HCT116 (cell line): Measurements from ENCODE around the gene FLVCR2. TPM values are rescaled to one million over a fixed set of nuclear protein-coding genes. Genes with fewer than 3 reads are reported as not detected.

Experiments used
- ATAC-seq: fragments of 200-7000 bp; cut with Tn5 transposase; 2 replicates; pipeline ENCODE4 v1.9.1; 2020; ENCODE audit warnings: mild to moderate bottlenecking, moderate library complexity
- BruUV-seq: library from RNA; stranded (reverse); fragments of 400-500 nt; replicated peaks from 2 replicates; lab custom pipeline; 2021; lab: Mats Ljungman, UMichigan
- CTCF ChIA-PET: fragments of 300-600 bp; sonication (Branson Sonifier 250); formaldehyde crosslinking; loops from one replicate; lab custom pipeline; 2021; ENCODE audit warnings: antibody characterized with exemption; lab: Charles Lee
- POLR2A ChIA-PET: fragments of 300-600, 350-600 bp; sonication (Branson Sonifier 250); formaldehyde crosslinking; loops from one replicate; lab custom pipeline; 2021; ENCODE audit warnings: antibody characterized with exemption; lab: Charles Lee
- RAD21 ChIA-PET, 2 experiments: fragments of 300-600 bp; sonication (Branson Sonifier 250); formaldehyde crosslinking; loops; one replicate each; lab custom pipeline; 2023; ENCODE audit warnings: low total read pairs in 2 of 2; ENCODE audit not compliant: uncharacterized antibody in 2 of 2, unreplicated experiment in 2 of 2, low non-redundant PET in 1 of 2; lab: Charles Lee
- DNase-seq: peaks from one replicate; pipeline ENCODE4 v3.0.0-alpha.2; 2010; ENCODE audit warnings: low read depth, low spot score
- H2AFZ ChIP-seq: fragments of 200-600 bp; shearing (Covaris generic), sonication (generic); 2 replicates; pipeline ENCODE4 v1.6.1; 2017; ENCODE audit warnings: low read depth, mixed run types, mixed read lengths, antibody characterized with exemption, low read length; ENCODE audit not compliant: poor library complexity, severe bottlenecking
- H3K27ac ChIP-seq: 2 replicates; pipeline ENCODE4 v1.5.1; 2012; ENCODE audit warnings: low read depth, low read length
- H3K27me3 ChIP-seq: fragments of 200-600 bp; sonication (generic); 2 replicates; pipeline ENCODE4 v1.6.1; 2016; ENCODE audit warnings: mixed run types, low read length, mixed read lengths; ENCODE audit not compliant: insufficient read depth
- H3K36me3 ChIP-seq, 2 experiments: fragments of 200-500 bp in 1 of 2; fragments of 200-600 bp in 1 of 2; sonication (Bioruptor generic) in 1 of 2; sonication (generic) in 1 of 2; 2 replicates each; pipeline versions ENCODE4 v1.5.1 to v1.6.1; 2014 to 2016; ENCODE audit warnings: low read length in 2 of 2, inconsistent platforms in 1 of 2, mixed read lengths in 1 of 2, mixed run types in 1 of 2; ENCODE audit not compliant: insufficient read depth in 2 of 2, control insufficient read depth in 1 of 2
- H3K4me1 ChIP-seq, 2 experiments: fragments of 200-600 bp in 1 of 2; sonication (generic) in 1 of 2; 2 replicates each; pipeline versions ENCODE4 v1.5.1 to v1.6.1; 2012 to 2017; ENCODE audit warnings: low read length in 2 of 2, inconsistent platforms in 1 of 2, mild to moderate bottlenecking in 1 of 2, mixed read lengths in 1 of 2, mixed run types in 1 of 2, moderate library complexity in 1 of 2; ENCODE audit not compliant: insufficient read depth in 2 of 2, control insufficient read depth in 1 of 2
- H3K4me2 ChIP-seq: fragments of 200-600 bp; sonication (generic); 2 replicates; pipeline ENCODE4 v1.6.1; 2017; ENCODE audit warnings: mixed run types, low read length, mixed read lengths
- H3K4me3 ChIP-seq, 2 experiments: fragments of 200-600 bp in 1 of 2; sonication (generic) in 1 of 2; replicated peaks in 1 of 2; 2 replicates each; pipeline ENCODE4 v1.5.1; 2011 to 2016; ENCODE audit warnings: low read length in 2 of 2, control low read depth in 1 of 2, low read depth in 1 of 2, mild to moderate bottlenecking in 1 of 2, mixed read lengths in 1 of 2, mixed run types in 1 of 2
- H3K79me2 ChIP-seq: fragments of 200-600 bp; sonication (generic); 2 replicates; pipeline ENCODE4 v1.6.1; 2017; ENCODE audit warnings: mild to moderate bottlenecking, mixed run types, low read length, moderate library complexity, mixed read lengths; ENCODE audit not compliant: insufficient read depth
- H3K9ac ChIP-seq: fragments of 200-600 bp; sonication (generic); 2 replicates; pipeline ENCODE4 v1.6.1; 2016; ENCODE audit warnings: low read length, mixed read lengths
- H3K9me2 ChIP-seq: fragments of 200-600 bp; sonication (generic), shearing (Covaris generic); 2 replicates; pipeline ENCODE4 v1.6.1; 2017; ENCODE audit warnings: mixed run types, mild to moderate bottlenecking, moderate library complexity; ENCODE audit not compliant: insufficient read depth
- H3K9me3 ChIP-seq, 2 experiments: fragments of 200-500 bp in 1 of 2; fragments of 200-600 bp in 1 of 2; sonication (Bioruptor generic) in 1 of 2; sonication (generic) in 1 of 2; 2 replicates each; pipeline ENCODE4 v1.6.1; 2014 to 2017; ENCODE audit warnings: low read length in 2 of 2, mixed read lengths in 2 of 2, inconsistent platforms in 1 of 2, low read depth in 1 of 2, mild to moderate bottlenecking in 1 of 2, mixed run types in 1 of 2, moderate library complexity in 1 of 2; ENCODE audit not compliant: control insufficient read depth in 1 of 2, insufficient read depth in 1 of 2
- H4K20me1 ChIP-seq: fragments of 200-600 bp; sonication (generic), shearing (Covaris generic); 2 replicates; pipeline ENCODE4 v1.6.1; 2017; ENCODE audit warnings: mixed run types, mild to moderate bottlenecking, moderate library complexity; ENCODE audit not compliant: insufficient read depth
- ATF3 ChIP-seq: IDR thresholded peaks from 2 replicates; pipeline ENCODE4 v1.6.1; 2012
- CBX3 ChIP-seq: IDR thresholded peaks from 2 replicates; pipeline ENCODE4 v1.6.1; 2012; ENCODE audit warnings: low read depth
- EGR1 ChIP-seq: IDR thresholded peaks from 2 replicates; pipeline ENCODE4 v1.6.1; 2012; ENCODE audit warnings: low read depth
- ELF1 ChIP-seq: IDR thresholded peaks from 2 replicates; pipeline ENCODE4 v1.6.1; 2012; ENCODE audit warnings: low read depth, borderline replicate concordance
- EZH2 ChIP-seq: fragments of 200-600 bp; sonication (generic); IDR thresholded peaks from 2 replicates; pipeline ENCODE4 v1.6.1; 2017; ENCODE audit warnings: antibody characterized with exemption, mixed run types
- EZH2phosphoT487 ChIP-seq: fragments of 200-600 bp; IDR thresholded peaks from 2 replicates; pipeline ENCODE4 v1.6.1; 2018; ENCODE audit warnings: antibody characterized with exemption, borderline replicate concordance
- FOSL1 ChIP-seq: IDR thresholded peaks from 2 replicates; pipeline ENCODE4 v1.6.1; 2012; ENCODE audit warnings: low read depth
- JUND ChIP-seq: IDR thresholded peaks from 2 replicates; pipeline ENCODE4 v1.6.1; 2012
- MAX ChIP-seq: IDR thresholded peaks from 2 replicates; pipeline ENCODE4 v1.6.1; 2012
- POLR2A ChIP-seq: IDR thresholded peaks from 2 replicates; pipeline ENCODE4 v1.7.0; 2011; ENCODE audit warnings: borderline replicate concordance; ENCODE audit not compliant: insufficient read depth, insufficient read length; ENCODE audit errors: extremely low read depth
- POLR2AphosphoS5 ChIP-seq: IDR thresholded peaks from 2 replicates; pipeline ENCODE4 v1.6.1; 2011; ENCODE audit warnings: mild to moderate bottlenecking, low read depth, low read length, moderate library complexity
- REST ChIP-seq: IDR thresholded peaks from 2 replicates; pipeline ENCODE4 v1.6.1; 2012; ENCODE audit warnings: low read depth
- SIN3A ChIP-seq: IDR thresholded peaks from 2 replicates; pipeline ENCODE4 v1.6.1; 2012; ENCODE audit warnings: low read depth
- SP1 ChIP-seq: IDR thresholded peaks from 2 replicates; pipeline ENCODE4 v1.6.1; 2012; ENCODE audit warnings: low read depth
- TCF7L2 ChIP-seq: IDR thresholded peaks from 2 replicates; pipeline ENCODE4 v1.7.0; 2011; ENCODE audit warnings: borderline replicate concordance, inconsistent platforms; ENCODE audit not compliant: insufficient read depth, insufficient read length; ENCODE audit errors: extremely low read depth
- ZBTB33 ChIP-seq: IDR thresholded peaks from 2 replicates; pipeline ENCODE4 v1.6.1; 2011; ENCODE audit warnings: mild to moderate bottlenecking, low read length, moderate library complexity; ENCODE audit not compliant: insufficient replicate concordance; ENCODE audit errors: extremely low read depth
- ZFX ChIP-seq: fragments of 450-650 bp; IDR thresholded peaks from 2 replicates; pipeline ENCODE4 v1.6.1; 2017
- intact Hi-C: fragments of 100-400 bp; cut with micrococcal nuclease; formaldehyde crosslinking; loops from 2 replicates; pipeline ENCODE4 v1.10.0; 2022
- total RNA-seq: library from RNA; stranded (reverse); gene quantifications from one replicate; pipeline ENCODE4 v1.2.1, GENCODE V29; 2021; ENCODE audit not compliant: unreplicated experiment

Gene FLVCR2
- total RNA-seq, 1 experiment from 2014 or later, result 0.84 TPM

GRCh38 chr14:75645056-75645455 is 66.6 kb downstream of the FLVCR2 start:
- POLR2A ChIA-PET, result no interaction called here
- TF ChIP-seq EZH2phosphoT487 (no peak), ZFX (no peak), EGR1 (no peak), REST (no peak)

GRCh38 chr14:75646762-75647161 is 68.3 kb downstream of the FLVCR2 start:
- no peaks in the 10 kb centered on the region for H3K9me2 ChIP-seq
- POLR2A ChIA-PET, result interaction anchor here (1.0 kb wide), 1 partner anchor 14 kb away, joined by 3 read pairs; the partner anchor contains the start of genes ERG28 and TTLL5
- intact Hi-C loops, result no loop called here
- no peak for TF ChIP-seq ZBTB33
- TF ChIP-seq MAX, result no peak
- TF ChIP-seq FOSL1, result no peak
- TF ChIP-seq POLR2AphosphoS5, result no peak
- TF ChIP-seq TCF7L2, result no peak
- no peak for TF ChIP-seq CBX3
- no peak for TF ChIP-seq ELF1
- no peak for TF ChIP-seq POLR2A
- no peak for TF ChIP-seq SIN3A
- no peak for TF ChIP-seq JUND
- TF ChIP-seq EZH2, result no peak
- TF ChIP-seq ATF3, result no peak
- TF ChIP-seq SP1, result no peak

More at GRCh38 chr14:75645056-75645455, 66.6 kb downstream of the FLVCR2 start:
- no TSS peak for BruUV-seq
- Histone ChIP-seq H3K9me2 (peaks cover 2% of the 10 kb centered on the region; the same call in 1 of the 2 replicates), H4K20me1 (no peaks in the 10 kb centered on the region), H3K4me3 (no peak overlapping the region), H3K79me2 (no peaks in the 10 kb centered on the region), H3K4me2 (no peak overlapping the region), H3K27me3 (no peaks in the 10 kb centered on the region), H3K9ac (no peak overlapping the region), H3K36me3 (peaks cover 0 to under 1% of the 10 kb centered on the region in 2 experiments; a peak in 1 of 4 replicates), H3K27ac (no peak overlapping the region), H3K9me3 (no peaks in the 10 kb centered on the region), H3K4me1 (peaks cover 25 to 41% of the 10 kb centered on the region in 2 experiments), H2AFZ (no peak overlapping the region)
- ATAC-seq, result no peak
- ChIA-PET CTCF (no interaction called here), RAD21 (no interaction called here)
- no peak for DNase-seq
- intact Hi-C loops, result no loop called here

More at GRCh38 chr14:75646762-75647161, 68.3 kb downstream of the FLVCR2 start:
- ChIA-PET RAD21 (no interaction called here), CTCF (interaction anchor here (0.6 to 1.1 kb wide), 2 partner anchors 9 to 71 kb away, joined by 3 to 4 read pairs; no protein-coding TSS in a partner anchor)
- peaks cover 0 to 10% of the 10 kb centered on the region in 2 experiments; a peak in 1 of 4 replicates for H3K36me3 ChIP-seq
- BruUV-seq, result no TSS peak
- no peaks in the 10 kb centered on the region for H3K9me3 ChIP-seq
- H3K4me3 ChIP-seq, result no peak overlapping the region
- no peak overlapping the region for H2AFZ ChIP-seq
- H3K4me2 ChIP-seq, result peak overlapping the region; percentile 22; the same call in 1 of the 2 replicates
- H3K27ac ChIP-seq, result no peak overlapping the region
- peaks cover 25 to 41% of the 10 kb centered on the region in 2 experiments for H3K4me1 ChIP-seq
- ATAC-seq (no peak), DNase-seq (no peak)
- H3K27me3 ChIP-seq, result no peaks in the 10 kb centered on the region
- no peaks in the 10 kb centered on the region for H3K79me2 ChIP-seq
- H3K9ac ChIP-seq, result no peak overlapping the region
- no peaks in the 10 kb centered on the region for H4K20me1 ChIP-seq
